Measurements from ENCODE around the gene CLDN1. TPM values are rescaled to one million over a fixed set of nuclear protein-coding genes. Genes with fewer than 3 reads are reported as not detected.

Gene CLDN1
- total and polyA plus RNA-seq, 2 donors from 2014 or later, result 6.2 to 86.0 TPM

DNA sequence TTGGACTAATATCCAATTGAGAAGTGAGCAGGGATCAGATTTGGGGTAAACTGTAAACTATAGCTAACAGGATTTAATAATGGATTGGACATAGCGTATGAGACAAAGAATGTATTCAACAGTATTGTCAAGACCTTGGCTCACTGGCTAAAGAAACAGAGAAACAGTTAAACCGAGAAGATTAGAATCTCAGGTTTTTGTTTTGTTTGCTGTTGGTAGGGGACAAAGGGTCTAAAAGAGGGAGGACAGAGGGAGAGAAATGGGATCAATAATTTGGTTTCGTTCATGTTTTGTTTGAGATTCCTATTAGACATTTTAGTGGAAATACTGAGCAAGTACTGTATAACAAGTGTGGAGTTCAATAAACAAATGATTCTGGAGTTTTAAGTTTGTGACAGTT lies 28.6 kb downstream of the CLDN1 start:
- no peaks in the 10 kb centered on the region for H3K4me1 ChIP-seq (ENCODE audit: control insufficient read depth in 2 of 3, insufficient read depth in 2 of 3, low read depth in 1 of 3, low read length in 3 of 3)
- peaks cover 0 to 3% (median 0%) of the 10 kb centered on the region in 3 donors for H3K9me3 ChIP-seq (ENCODE audit: control insufficient read depth in 2 of 3, insufficient read depth in 1 of 3, low read length in 3 of 3)
- H3K4me3 ChIP-seq (ENCODE audit: low read length in 3 of 3), result no peak overlapping the region
- H3K27ac ChIP-seq (ENCODE audit: low read depth in 2 of 2, low read length in 2 of 2), result no peak overlapping the region
- TF ChIP-seq, protein P1, sequence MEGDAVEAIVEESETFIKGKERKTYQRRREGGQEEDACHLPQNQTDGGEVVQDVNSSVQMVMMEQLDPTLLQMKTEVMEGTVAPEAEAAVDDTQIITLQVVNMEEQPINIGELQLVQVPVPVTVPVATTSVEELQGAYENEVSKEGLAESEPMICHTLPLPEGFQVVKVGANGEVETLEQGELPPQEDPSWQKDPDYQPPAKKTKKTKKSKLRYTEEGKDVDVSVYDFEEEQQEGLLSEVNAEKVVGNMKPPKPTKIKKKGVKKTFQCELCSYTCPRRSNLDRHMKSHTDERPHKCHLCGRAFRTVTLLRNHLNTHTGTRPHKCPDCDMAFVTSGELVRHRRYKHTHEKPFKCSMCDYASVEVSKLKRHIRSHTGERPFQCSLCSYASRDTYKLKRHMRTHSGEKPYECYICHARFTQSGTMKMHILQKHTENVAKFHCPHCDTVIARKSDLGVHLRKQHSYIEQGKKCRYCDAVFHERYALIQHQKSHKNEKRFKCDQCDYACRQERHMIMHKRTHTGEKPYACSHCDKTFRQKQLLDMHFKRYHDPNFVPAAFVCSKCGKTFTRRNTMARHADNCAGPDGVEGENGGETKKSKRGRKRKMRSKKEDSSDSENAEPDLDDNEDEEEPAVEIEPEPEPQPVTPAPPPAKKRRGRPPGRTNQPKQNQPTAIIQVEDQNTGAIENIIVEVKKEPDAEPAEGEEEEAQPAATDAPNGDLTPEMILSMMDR (IDR thresholded peaks at IDR 0.05; ENCODE audit: borderline replicate concordance, extremely low read depth, insufficient read depth), result no peak
- H3K36me3 ChIP-seq (ENCODE audit: control insufficient read depth in 2 of 3, insufficient read depth in 3 of 3, low read length in 3 of 3), result no peaks in the 10 kb centered on the region
- intact Hi-C loops (cut with DNase I), result no loop called here
- no peak overlapping the region for H3K9ac ChIP-seq (ENCODE audit: low read length in 3 of 3)
- DNase-seq (no peak), FAIRE-seq (no peak)
- H3K27me3 ChIP-seq (ENCODE audit: control insufficient read depth, insufficient read depth, low read length), result no peaks in the 10 kb centered on the region

GRCh38 chr3:190291994-190292584 lies 30.2 kb downstream of the CLDN1 start:
- Histone ChIP-seq H3K4me1 (ENCODE audit: control insufficient read depth in 2 of 3, insufficient read depth in 2 of 3, low read depth in 1 of 3, low read length in 3 of 3) (no peaks in the 10 kb centered on the region), H3K9ac (ENCODE audit: low read length in 3 of 3) (no peak overlapping the region), H3K9me3 (ENCODE audit: control insufficient read depth in 2 of 3, insufficient read depth in 1 of 3, low read length in 3 of 3) (peaks cover 0 to 3% (median 0%) of the 10 kb centered on the region in 3 donors), H3K36me3 (ENCODE audit: control insufficient read depth in 2 of 3, insufficient read depth in 3 of 3, low read length in 3 of 3) (no peaks in the 10 kb centered on the region), H3K27me3 (ENCODE audit: control insufficient read depth, insufficient read depth, low read length) (no peaks in the 10 kb centered on the region), H3K4me3 (ENCODE audit: low read length in 3 of 3) (no peak overlapping the region), H3K27ac (ENCODE audit: low read depth in 2 of 2, low read length in 2 of 2) (no peak overlapping the region)
- no peak for DNase-seq
- intact Hi-C loops (cut with DNase I), result no loop called here
- TF ChIP-seq, protein P1 (IDR thresholded peaks at IDR 0.05; ENCODE audit: borderline replicate concordance, extremely low read depth, insufficient read depth), result no peak
- no peak for FAIRE-seq

DNA sequence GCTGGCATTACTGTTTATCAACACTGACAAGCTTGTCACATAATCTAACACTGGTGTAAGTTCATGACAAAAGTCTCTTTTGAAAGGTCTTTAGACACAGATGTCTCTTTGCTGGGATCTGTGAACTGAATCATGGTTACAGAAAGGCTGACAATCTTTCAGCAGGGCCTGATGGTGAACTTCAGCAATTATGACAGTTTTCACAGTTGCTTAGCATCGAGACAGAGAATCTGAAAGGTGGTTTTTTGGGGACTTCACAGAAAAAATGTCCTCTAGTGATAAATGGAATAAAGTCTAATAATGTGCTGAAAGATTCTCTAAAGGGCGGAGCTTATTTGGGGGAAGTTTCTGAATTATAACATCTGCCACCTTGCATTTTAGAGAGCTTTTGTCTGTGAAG lies 32.3 kb downstream of the CLDN1 start:
- FAIRE-seq, result no peak
- DNase-seq, result no peak
- no peak overlapping the region for H3K27ac ChIP-seq (ENCODE audit: low read depth in 2 of 2, low read length in 2 of 2)
- H3K4me3 ChIP-seq (ENCODE audit: low read length in 3 of 3), result no peak overlapping the region
- no peaks in the 10 kb centered on the region for H3K27me3 ChIP-seq (ENCODE audit: control insufficient read depth, insufficient read depth, low read length)
- TF ChIP-seq, protein P1 (IDR thresholded peaks at IDR 0.05; ENCODE audit: borderline replicate concordance, extremely low read depth, insufficient read depth), result no peak
- no peaks in the 10 kb centered on the region for H3K4me1 ChIP-seq (ENCODE audit: control insufficient read depth in 2 of 3, insufficient read depth in 2 of 3, low read depth in 1 of 3, low read length in 3 of 3)
- peaks cover 0 to 3% (median 0%) of the 10 kb centered on the region in 3 donors for H3K9me3 ChIP-seq (ENCODE audit: control insufficient read depth in 2 of 3, insufficient read depth in 1 of 3, low read length in 3 of 3)
- no peaks in the 10 kb centered on the region for H3K36me3 ChIP-seq (ENCODE audit: control insufficient read depth in 2 of 3, insufficient read depth in 3 of 3, low read length in 3 of 3)
- no peak overlapping the region for H3K9ac ChIP-seq (ENCODE audit: low read length in 3 of 3)
- intact Hi-C loops (cut with DNase I), result no loop called here

DNA sequence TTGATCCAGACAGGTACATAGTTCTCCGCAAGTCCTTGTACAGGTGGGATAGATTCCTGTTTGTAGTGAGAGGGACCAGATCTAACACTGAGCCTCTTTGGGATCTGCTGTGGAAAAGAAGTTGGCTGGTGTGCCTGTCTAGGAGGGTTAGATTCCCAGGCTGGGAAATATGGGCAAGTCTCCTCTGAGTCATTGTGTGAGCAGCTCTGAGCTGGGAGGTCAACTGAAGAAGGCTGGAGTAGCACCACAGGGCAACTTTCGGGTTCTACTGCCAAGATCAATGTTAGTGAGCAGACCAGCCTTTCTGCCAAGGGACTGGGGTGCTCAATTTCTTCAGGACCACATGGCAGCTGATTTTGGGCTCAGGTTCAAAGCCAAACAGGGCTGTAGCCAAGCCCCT lies 33.4 kb downstream of the CLDN1 start:
- Histone ChIP-seq H3K27ac (ENCODE audit: low read depth in 2 of 2, low read length in 2 of 2) (no peak overlapping the region), H3K4me1 (ENCODE audit: control insufficient read depth in 2 of 3, insufficient read depth in 2 of 3, low read depth in 1 of 3, low read length in 3 of 3) (no peaks in the 10 kb centered on the region), H3K36me3 (ENCODE audit: control insufficient read depth in 2 of 3, insufficient read depth in 3 of 3, low read length in 3 of 3) (no peaks in the 10 kb centered on the region), H3K4me3 (ENCODE audit: low read length in 3 of 3) (no peak overlapping the region), H3K9ac (ENCODE audit: low read length in 3 of 3) (no peak overlapping the region), H3K9me3 (ENCODE audit: control insufficient read depth in 2 of 3, insufficient read depth in 1 of 3, low read length in 3 of 3) (peaks cover 0 to 3% (median 0%) of the 10 kb centered on the region in 3 donors), H3K27me3 (ENCODE audit: control insufficient read depth, insufficient read depth, low read length) (no peaks in the 10 kb centered on the region)
- no peak for FAIRE-seq
- intact Hi-C loops (cut with DNase I), result no loop called here
- TF ChIP-seq, protein P1 (IDR thresholded peaks at IDR 0.05; ENCODE audit: borderline replicate concordance, extremely low read depth, insufficient read depth), result no peak
- no peak for DNase-seq

Measured in kidney (tissue), 14 donors.